Activated T-helper 1 cell treated with anti-CD3 and anti-CD28 coated beads, Interleukin-12 subunit alpha, Interleukin-12 subunit beta, Interleukin-2, Interleukin-4 antibody, amounts not matched to agents 30 ng/mL and 10 ng/mL and 1 ng/mL, durations not matched to agents 14 hours and 24 hours and 36 hours (primary cell): ENCODE results near the gene VPS26C. TPM values are rescaled to one million over a fixed set of nuclear protein-coding genes. Genes with fewer than 3 reads are reported as not detected.

Experiments used
- DNase-seq: peaks from one replicate; pipeline ENCODE4 v3.0.0; 2021; ENCODE audit warnings: low spot score
- H3K27ac Mint-ChIP-seq: one replicate; pipeline ENCODE4 v1.8.0; 2021; ENCODE audit warnings: mild to moderate bottlenecking, mixed read lengths
- H3K27me3 Mint-ChIP-seq: one replicate; pipeline ENCODE4 v1.8.0; 2022; ENCODE audit warnings: mild to moderate bottlenecking, moderate library complexity, mixed read lengths; ENCODE audit not compliant: insufficient read depth
- H3K36me3 Mint-ChIP-seq: one replicate; pipeline ENCODE4 v1.8.0; 2021; ENCODE audit warnings: low read depth, mixed read lengths
- H3K4me1 Mint-ChIP-seq: one replicate; pipeline ENCODE4 v1.8.0; 2021; ENCODE audit warnings: low read depth, mixed read lengths
- H3K4me3 Mint-ChIP-seq: one replicate; pipeline ENCODE4 v1.8.0; 2021; ENCODE audit warnings: mild to moderate bottlenecking, moderate library complexity, mixed read lengths
- H3K9me3 Mint-ChIP-seq: one replicate; pipeline ENCODE4 v1.8.0; 2021; ENCODE audit warnings: mixed read lengths
- intact Hi-C: fragments of 100-400 bp; cut with micrococcal nuclease; formaldehyde crosslinking; loops from one replicate; pipeline ENCODE4 v1.15.1; 2024
- total RNA-seq: library from RNA; stranded (reverse); gene quantifications from 2 replicates; pipeline ENCODE4 v1.2.3, GENCODE V29; 2022

Gene VPS26C
- total RNA-seq, 1 donor from 2014 or later: 53.8 TPM

DNA sequence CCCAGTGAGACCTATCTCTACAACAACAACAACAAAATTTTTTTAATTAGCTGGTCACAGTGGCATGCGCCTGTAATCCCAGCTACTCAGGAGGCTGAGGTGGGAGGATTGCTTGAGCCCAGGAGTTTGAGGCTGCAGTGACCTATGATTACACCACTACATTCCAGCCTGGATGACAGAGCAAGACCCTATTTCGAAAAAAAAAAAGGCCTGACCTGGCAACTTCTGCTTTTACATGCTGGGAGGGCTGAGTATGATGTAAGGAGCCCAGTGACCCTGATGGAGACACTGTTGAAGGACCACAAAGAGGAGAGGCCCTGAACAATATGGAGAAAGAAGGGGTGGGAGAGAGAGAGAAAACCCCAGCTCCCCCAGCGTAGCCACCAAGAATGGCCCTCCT lies 9.2 kb upstream of the VPS26C start:
- no peak for DNase-seq

DNA sequence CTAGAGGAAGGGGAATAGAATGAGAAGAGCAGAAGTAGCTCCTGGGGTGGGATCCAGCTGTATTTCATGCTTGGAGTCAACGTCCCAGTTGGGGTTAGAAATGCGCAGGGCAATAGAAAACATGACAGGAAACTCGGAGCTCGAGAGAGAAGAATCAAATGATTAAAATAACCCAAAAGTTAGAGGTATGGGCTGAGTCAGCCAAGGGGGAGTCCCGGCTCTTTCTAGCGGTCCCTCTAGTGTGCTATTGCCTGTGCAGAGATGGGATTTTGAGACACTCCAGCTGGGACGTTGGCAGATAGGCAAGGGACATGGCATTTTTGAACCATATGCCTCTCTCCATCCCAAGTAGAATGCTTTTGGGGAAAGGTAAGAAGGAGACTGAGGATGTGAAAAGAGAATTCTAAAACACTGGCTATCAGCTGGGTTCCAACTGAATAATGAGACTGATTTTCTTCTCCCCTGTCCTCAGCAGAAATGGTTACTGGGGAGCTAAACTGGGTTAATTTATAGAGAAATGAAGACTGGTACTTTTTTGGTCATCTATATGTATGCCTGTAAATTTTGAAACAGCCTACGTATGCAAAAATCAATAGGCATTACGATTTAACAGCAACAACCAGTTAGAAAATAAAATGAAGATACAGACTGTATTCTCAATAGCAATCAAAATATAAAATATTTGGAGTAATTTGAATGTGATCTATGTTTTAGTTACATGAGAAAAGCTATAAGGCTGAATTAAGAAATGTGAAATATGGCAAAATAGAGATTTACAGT lies 7.0 kb upstream of the VPS26C start:
- H3K4me3 Mint-ChIP-seq: no peak overlapping the region
- no peak for DNase-seq

More for the DNA sequence above, 9.2 kb upstream of the VPS26C start:
- intact Hi-C loops: no loop called here
- Mint-ChIP-seq H3K36me3 (no peaks in the 10 kb centered on the region), H3K9me3 (no peaks in the 10 kb centered on the region), H3K27me3 (peaks cover 5% of the 10 kb centered on the region), H3K27ac (no peak overlapping the region), H3K4me3 (no peak overlapping the region), H3K4me1 (no peaks in the 10 kb centered on the region)

DNA sequence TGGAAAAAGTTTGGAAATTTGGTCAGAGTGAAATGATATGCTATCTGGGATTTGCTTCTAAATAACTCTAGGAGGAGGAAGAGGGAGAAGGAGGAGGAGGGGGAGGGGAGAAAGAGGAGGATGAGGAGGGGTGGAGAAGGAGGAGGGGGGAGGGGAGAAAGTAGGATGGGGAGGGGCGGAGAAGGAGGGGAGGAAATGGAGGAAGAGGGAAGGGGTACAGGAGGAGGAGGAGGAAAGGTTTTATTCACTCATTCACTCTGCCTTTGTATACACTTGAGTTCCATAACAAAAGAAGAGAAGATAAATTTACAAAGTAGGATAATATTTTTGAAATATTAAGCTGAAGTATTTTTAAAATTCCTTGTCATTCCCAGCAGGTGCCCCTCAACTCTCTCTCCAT lies 6.3 kb upstream of the VPS26C start:
- H3K27ac Mint-ChIP-seq: no peak overlapping the region
- no peak for DNase-seq
- H3K27me3 Mint-ChIP-seq: peaks cover 8% of the 10 kb centered on the region
- intact Hi-C loops: no loop called here
- H3K9me3 Mint-ChIP-seq: no peaks in the 10 kb centered on the region
- peaks cover 15% of the 10 kb centered on the region for H3K4me1 Mint-ChIP-seq
- peaks cover 4% of the 10 kb centered on the region for H3K36me3 Mint-ChIP-seq
- H3K4me3 Mint-ChIP-seq: no peak overlapping the region

More for the DNA sequence above, 7.0 kb upstream of the VPS26C start:
- Mint-ChIP-seq H3K27ac (no peak overlapping the region), H3K27me3 (peaks cover 8% of the 10 kb centered on the region), H3K9me3 (no peaks in the 10 kb centered on the region), H3K4me1 (peaks cover 9% of the 10 kb centered on the region), H3K36me3 (peaks cover 4% of the 10 kb centered on the region)
- intact Hi-C loops: no loop called here

DNA sequence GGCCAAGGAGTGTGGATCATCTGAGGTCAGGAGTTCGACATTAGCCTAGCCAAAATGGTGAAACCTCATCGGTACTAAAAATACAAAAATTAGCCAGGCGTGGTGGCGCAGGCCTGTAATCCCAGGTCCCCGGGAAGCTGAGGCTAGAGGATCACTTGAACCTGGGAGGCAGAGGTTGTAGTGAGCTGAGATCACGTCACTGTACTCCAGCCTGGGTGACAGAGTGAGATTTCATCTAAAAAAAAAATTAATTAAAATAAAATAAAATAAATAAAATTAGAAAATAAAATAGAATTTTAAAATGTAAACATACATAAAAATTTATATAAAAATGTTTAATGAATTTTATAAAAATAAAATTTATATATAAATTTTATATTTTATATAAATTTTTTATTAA lies 5.8 kb upstream of the VPS26C start:
- DNase-seq: no peak
- intact Hi-C loops: no loop called here
- Mint-ChIP-seq H3K36me3 (peaks cover 4% of the 10 kb centered on the region), H3K27me3 (peaks cover 8% of the 10 kb centered on the region), H3K9me3 (no peaks in the 10 kb centered on the region), H3K4me1 (peaks cover 15% of the 10 kb centered on the region), H3K27ac (no peak overlapping the region), H3K4me3 (no peak overlapping the region)

DNA sequence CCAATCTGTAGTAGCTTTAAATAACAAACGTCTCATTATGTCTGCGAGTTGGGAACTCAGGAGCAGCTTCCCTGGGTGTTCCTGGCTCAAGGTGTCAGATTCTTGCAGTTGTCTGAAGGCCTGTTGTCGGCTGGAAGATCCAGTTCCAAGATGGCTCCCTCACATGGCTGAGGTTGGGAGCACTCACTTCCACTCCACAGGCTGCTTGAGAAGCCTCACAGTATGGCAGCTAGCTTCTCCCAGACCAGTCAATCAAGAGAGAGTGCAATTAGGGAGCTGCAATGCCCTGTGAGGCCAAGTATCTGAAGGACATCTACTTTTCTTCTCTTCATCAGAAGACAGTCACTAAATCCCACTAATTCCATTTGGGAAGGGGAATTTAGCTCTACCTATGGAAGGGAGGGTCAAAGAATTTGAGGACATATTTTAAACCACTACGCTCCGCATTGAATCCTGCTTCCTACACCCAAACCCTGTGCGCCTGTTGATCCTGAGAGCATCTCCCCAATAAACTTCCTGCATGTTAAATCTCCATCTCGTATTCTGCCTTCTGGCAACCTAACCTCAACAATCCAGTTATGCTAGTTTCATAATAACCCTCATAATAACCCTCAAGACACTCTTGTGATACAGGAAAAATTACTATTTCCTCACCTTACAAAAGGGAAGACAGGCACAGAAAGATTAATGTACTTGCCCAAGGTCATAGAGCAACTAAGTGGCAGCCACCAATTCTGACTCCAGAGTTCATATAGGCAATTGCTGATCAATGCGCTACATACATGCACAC lies 3.6 kb upstream of the VPS26C start:
- Mint-ChIP-seq H3K27ac (no peak overlapping the region), H3K4me3 (no peak overlapping the region), H3K9me3 (no peaks in the 10 kb centered on the region), H3K36me3 (peaks cover 4% of the 10 kb centered on the region), H3K4me1 (peaks cover 22% of the 10 kb centered on the region), H3K27me3 (peaks cover 8% of the 10 kb centered on the region)
- intact Hi-C loops: no loop called here
- DNase-seq: no peak

DNA sequence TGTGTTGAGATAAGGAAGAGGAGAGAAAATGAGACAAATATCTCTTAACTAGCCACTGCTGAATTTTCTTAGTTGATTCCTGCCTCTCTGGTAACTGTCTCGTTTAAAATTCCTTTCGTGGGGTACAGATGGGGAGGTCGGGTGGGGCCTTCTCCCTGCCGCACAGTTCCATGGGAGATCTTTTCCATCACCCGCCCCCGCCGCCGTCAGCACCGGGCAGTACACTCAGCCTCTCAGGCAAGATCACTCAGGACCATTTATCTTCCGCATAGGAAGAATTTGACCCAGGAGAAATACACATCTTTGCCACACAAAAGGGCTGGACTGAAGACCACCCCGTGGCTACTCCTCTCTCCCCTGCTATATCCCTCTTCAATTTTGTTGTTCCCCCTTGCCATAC lies 2.3 kb upstream of the VPS26C start:
- peaks cover 34% of the 10 kb centered on the region for H3K4me1 Mint-ChIP-seq
- intact Hi-C loops: loop anchor here (5.0 kb wide), 4 partner anchors 102 to 282 kb away; no protein-coding TSS in a partner anchor
- H3K9me3 Mint-ChIP-seq: no peaks in the 10 kb centered on the region
- peaks cover 10% of the 10 kb centered on the region for H3K36me3 Mint-ChIP-seq
- peaks cover 8% of the 10 kb centered on the region for H3K27me3 Mint-ChIP-seq
- H3K27ac Mint-ChIP-seq: no peak overlapping the region
- DNase-seq: no peak
- peak overlapping the region; percentile 97 for H3K4me3 Mint-ChIP-seq

DNA sequence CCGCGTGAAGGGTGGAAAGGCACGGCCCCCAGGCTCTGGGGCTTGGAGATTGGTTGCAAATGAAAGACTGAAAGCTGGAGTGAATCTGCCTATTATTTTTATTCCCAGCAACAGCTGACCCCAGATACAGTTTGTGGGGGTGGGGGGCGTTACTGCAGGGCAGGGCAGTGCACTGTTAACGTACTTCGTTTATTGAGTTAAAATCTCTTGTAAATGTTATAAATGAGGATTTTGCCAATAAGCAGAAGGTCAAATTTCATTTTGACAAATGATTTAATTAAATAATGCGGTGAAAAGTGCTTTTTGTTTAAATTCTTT lies 1.0 kb upstream of the VPS26C start:
- Mint-ChIP-seq H3K27ac (peak overlapping the region; percentile 98), H3K4me1 (peaks cover 47% of the 10 kb centered on the region), H3K4me3 (peak overlapping the region; percentile 97), H3K36me3 (peaks cover 16% of the 10 kb centered on the region), H3K27me3 (peaks cover 8% of the 10 kb centered on the region), H3K9me3 (no peaks in the 10 kb centered on the region)
- intact Hi-C loops: loop anchor here (5.0 kb wide), 4 partner anchors 101 to 281 kb away; no protein-coding TSS in a partner anchor
- DNase-seq: no peak

DNA sequence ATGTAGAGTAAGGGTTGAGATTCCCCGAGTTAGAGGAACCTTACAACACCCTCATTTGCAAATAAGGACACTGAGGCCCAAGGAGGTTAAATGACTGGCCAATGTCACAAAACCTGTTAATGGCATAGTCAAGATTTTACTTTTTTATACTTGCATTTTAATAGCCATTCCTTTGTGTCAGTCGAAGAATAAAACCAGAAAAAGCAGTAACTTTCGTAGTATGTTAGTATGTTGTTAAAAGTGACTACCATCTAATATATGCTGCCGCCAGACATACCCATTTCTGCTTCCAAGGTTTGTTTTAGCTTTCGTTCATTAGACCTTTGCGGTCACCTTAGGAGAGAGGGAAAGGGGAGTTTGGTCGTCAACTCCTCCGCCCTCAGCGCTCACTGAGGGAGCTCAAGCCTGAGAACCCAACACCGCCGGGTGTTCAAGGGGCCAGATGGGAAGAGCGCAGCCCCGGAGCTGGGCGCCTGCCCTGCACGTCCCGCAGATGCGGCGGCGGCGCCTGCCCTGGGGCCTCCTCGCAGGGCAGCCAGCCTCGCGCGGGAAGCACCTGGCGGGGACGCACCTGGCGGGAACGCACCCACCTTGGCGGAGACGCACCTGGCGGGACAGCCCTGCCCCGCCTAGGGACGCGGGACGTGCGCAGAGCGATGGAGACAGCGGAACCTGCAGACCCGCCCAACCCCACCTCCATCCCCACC lies 466 bp downstream of the VPS26C start:
- intact Hi-C loops: loop anchor here (1.0 to 5.0 kb wide), 13 partner anchors 8 to 1918 kb away; partner anchors contain the start of genes DOP1B, DYRK1A, HLCS and PIGP
- no peak for DNase-seq
- Mint-ChIP-seq H3K36me3 (peaks cover 22% of the 10 kb centered on the region), H3K9me3 (no peaks in the 10 kb centered on the region), H3K4me3 (peak overlapping the region; percentile 97), H3K27me3 (peaks cover 4% of the 10 kb centered on the region), H3K4me1 (peaks cover 60% of the 10 kb centered on the region), H3K27ac (peak overlapping the region; percentile 98)

DNA sequence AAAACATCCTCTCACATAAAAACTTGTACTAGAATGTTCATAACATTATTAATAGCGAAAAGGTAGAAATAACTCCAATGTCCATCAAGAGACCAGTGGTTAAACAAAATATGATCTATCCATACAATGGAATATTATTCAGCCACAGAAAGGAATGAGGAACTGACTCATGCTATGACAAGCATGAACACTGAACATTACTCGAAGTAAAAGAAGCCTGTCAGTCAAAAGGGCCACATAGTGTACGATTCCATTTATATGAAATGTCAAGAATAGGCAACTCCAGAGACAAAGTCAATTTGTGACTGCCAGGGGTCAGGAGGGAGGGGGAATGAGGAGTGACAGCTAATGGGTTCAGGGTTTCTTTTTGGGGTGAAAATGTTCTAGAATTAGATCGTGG lies 2.3 kb downstream of the VPS26C start:
- DNase-seq: no peak
- peaks cover 19% of the 10 kb centered on the region for H3K36me3 Mint-ChIP-seq
- no peaks in the 10 kb centered on the region for H3K27me3 Mint-ChIP-seq
- intact Hi-C loops: loop anchor here (5.0 kb wide), 4 partner anchors 98 to 278 kb away; no protein-coding TSS in a partner anchor
- H3K4me3 Mint-ChIP-seq: peak overlapping the region; percentile 53
- no peak overlapping the region for H3K27ac Mint-ChIP-seq
- no peaks in the 10 kb centered on the region for H3K9me3 Mint-ChIP-seq
- H3K4me1 Mint-ChIP-seq: peaks cover 64% of the 10 kb centered on the region

DNA sequence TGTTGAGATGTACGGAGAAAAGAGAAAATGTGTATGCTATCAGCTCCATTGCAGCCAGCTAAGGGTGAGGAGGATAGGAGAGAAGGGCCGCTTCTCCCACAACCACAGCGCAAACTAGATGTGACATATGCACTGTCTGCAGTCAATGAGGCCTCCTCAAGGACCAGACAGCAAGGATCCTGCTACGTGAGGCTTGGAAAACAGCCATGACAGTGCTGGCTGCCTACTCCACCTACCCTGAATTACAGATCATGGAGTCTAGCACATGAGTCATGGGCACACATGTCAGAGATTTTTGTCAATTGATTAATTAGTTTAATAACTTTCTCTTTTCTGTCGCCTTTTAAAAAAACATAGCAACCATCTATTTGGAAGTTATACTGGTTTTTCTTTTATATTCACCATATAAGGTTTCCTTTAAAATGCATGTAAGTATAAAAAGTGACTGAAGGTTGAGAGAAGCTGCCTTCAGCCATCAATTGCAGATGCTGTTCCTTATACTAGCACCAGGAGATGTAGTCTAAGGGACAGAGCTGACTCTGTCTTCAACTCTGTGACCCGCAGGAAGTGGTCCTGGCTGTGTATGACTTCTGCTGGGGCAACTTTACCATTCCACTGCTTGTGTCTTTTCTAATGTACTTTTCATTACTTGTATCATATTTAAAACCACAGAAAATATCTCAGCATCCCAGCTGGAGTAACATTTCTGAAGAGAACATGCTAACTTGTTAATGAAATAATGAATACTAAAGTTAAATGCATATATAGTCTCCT lies 3.1 kb downstream of the VPS26C start:
- Mint-ChIP-seq H3K27me3 (no peaks in the 10 kb centered on the region), H3K27ac (no peak overlapping the region), H3K36me3 (peaks cover 17% of the 10 kb centered on the region), H3K4me3 (peak overlapping the region; percentile 53), H3K4me1 (peaks cover 64% of the 10 kb centered on the region), H3K9me3 (no peaks in the 10 kb centered on the region)
- no peak for DNase-seq
- intact Hi-C loops: no loop called here

DNA sequence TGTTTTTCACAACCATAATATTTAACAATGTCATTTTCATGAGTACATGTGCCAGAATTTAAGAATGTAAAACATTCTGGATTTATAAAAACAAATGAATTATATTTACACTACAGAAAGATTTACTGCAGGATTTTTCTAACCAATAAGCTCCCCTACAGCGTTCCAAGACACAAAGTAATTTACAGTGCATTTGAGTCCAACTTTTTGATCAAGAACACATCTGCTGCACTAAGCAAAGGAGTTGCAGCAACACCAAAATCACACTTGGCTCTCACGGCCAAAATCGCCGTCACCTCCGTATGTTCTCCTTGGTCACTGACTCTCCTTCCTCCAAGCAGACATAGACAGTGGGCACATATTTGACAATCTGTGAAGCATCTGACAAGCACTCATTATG lies 7.7 kb downstream of the VPS26C start:
- Mint-ChIP-seq H3K27ac (peak overlapping the region; percentile 8), H3K4me1 (peaks cover 59% of the 10 kb centered on the region), H3K9me3 (no peaks in the 10 kb centered on the region), H3K27me3 (peaks cover 2% of the 10 kb centered on the region), H3K36me3 (peaks cover 16% of the 10 kb centered on the region), H3K4me3 (peak overlapping the region; percentile 42)
- DNase-seq: no peak
- intact Hi-C loops: loop anchor here (2.0 to 5.0 kb wide), 3 partner anchors 187 to 872 kb away; partner anchors contain the start of genes CHAF1B, PIGP and TTC3
